ENCODE data around the gene TNK1.

TNK1 gene

GRCh38 chr17:7437950-7438614, 57.2 kb downstream of the TNK1 start:
- TF ChIP-seq EZH2 (IDR thresholded peaks at IDR 0.05; ENCODE audit: borderline replicate concordance, low read length) (no peak), CTCF (IDR thresholded peaks at IDR 0.05; ENCODE audit: low read length) (no peak)
- Histone ChIP-seq H3K36me3 (ENCODE audit: insufficient read depth, low read length) (peaks cover 3% of the 10 kb centered on the region; the same call in 1 of the 2 replicates), H4K20me1 (ENCODE audit: insufficient read depth, low read length) (no peaks in the 10 kb centered on the region), H3K9me2 (ENCODE audit: low read depth, low read length) (no peaks in the 10 kb centered on the region), H3K4me1 (ENCODE audit: insufficient read depth, low read length, severe bottlenecking) (peaks cover 48% of the 10 kb centered on the region), H3F3A (ENCODE audit: insufficient read depth, low read length) (no peaks in the 10 kb centered on the region), H3K9me3 (ENCODE audit: low read length) (no peaks in the 10 kb centered on the region), H3K9ac (ENCODE audit: low read length) (peak overlapping the region; percentile 26; the same call in 1 of the 2 replicates), H3K4me2 (ENCODE audit: low read length) (peak overlapping the region; percentile 65), H3K27me3 (ENCODE audit: insufficient read depth, low read length) (peaks cover 17% of the 10 kb centered on the region), H3K27ac (ENCODE audit: low read depth, low read length, poor library complexity, severe bottlenecking) (no peak overlapping the region), H2AFZ (ENCODE audit: low read length) (no peak overlapping the region), H3K79me2 (ENCODE audit: insufficient read depth, low read length) (no peaks in the 10 kb centered on the region), H3K4me3 (ENCODE audit: low read depth, low read length, poor library complexity, severe bottlenecking) (peak overlapping the region; percentile 76)

- TF ChIP-seq EZH2 (IDR thresholded peaks at IDR 0.05; ENCODE audit: borderline replicate concordance, low read length) (no peak), CTCF (IDR thresholded peaks at IDR 0.05; ENCODE audit: low read length) (no peak)
- H2AFZ ChIP-seq (ENCODE audit: low read length) = no peak overlapping the region
- no peaks in the 10 kb centered on the region for H4K20me1 ChIP-seq (ENCODE audit: insufficient read depth, low read length)
- H3K9ac ChIP-seq (ENCODE audit: low read length) = peak overlapping the region; percentile 26; the same call in 1 of the 2 replicates
- H3K9me3 ChIP-seq (ENCODE audit: low read length) = no peaks in the 10 kb centered on the region
- H3K4me3 ChIP-seq (ENCODE audit: low read depth, low read length, poor library complexity, severe bottlenecking) = peak overlapping the region; percentile 76
- H3K9me2 ChIP-seq (ENCODE audit: low read depth, low read length) = no peaks in the 10 kb centered on the region
- H3F3A ChIP-seq (ENCODE audit: insufficient read depth, low read length) = no peaks in the 10 kb centered on the region
- peaks cover 3% of the 10 kb centered on the region; the same call in 1 of the 2 replicates for H3K36me3 ChIP-seq (ENCODE audit: insufficient read depth, low read length)
- no peaks in the 10 kb centered on the region for H3K79me2 ChIP-seq (ENCODE audit: insufficient read depth, low read length)
- peak overlapping the region; percentile 76 for H3K4me2 ChIP-seq (ENCODE audit: low read length)
- peaks cover 48% of the 10 kb centered on the region for H3K4me1 ChIP-seq (ENCODE audit: insufficient read depth, low read length, severe bottlenecking)
- H3K27ac ChIP-seq (ENCODE audit: low read depth, low read length, poor library complexity, severe bottlenecking) = no peak overlapping the region
- peaks cover 17% of the 10 kb centered on the region for H3K27me3 ChIP-seq (ENCODE audit: insufficient read depth, low read length)
Measured at GRCh38 chr17:7438656-7439460, 58.0 kb downstream of the TNK1 start.
